ENCODE data around the gene RTN4IP1. TPM values are rescaled to one million over a fixed set of nuclear protein-coding genes. Genes with fewer than 3 reads are reported as not detected.
"Not testable (repeated sequence)": the region's sequence is repeated elsewhere in the genome, so short reads cannot be mapped to it uniquely, and the experiment has no call there.

Gene RTN4IP1
- total RNA-seq, 1 experiment from 2014 or later: 14.8 TPM

DNA sequence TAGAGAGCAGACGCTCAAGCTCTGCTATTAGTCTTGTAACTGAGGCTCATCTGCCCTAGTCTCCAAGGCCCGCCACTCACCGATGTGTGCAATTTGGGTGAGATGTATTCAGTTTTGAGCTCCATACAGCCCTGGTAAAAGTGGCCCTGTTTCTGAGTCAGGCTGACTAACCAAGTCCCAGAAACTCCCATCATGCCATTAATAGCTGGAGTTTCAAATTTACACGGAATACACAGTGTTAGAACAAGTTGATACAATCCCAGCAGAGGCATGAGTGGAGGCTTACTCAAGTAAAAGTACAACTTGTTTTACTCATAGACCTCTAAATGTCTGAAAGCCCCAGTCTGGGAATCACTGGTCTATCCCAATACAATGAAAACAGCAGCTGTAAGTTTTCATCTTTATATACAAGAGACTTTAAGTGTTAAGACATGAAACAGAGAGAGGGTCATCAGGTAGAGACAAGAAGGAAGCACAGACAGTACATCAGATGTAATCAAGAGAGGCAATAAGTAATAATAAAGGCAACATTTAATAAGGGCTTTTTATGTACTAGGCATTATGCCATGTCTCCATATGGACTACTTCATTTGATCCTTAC, 42.4 kb downstream of the RTN4IP1 start:
- no peak for DNase-seq (ENCODE audit: extremely low read depth, low read depth)

GRCh38 chr6:106581468-106581867, 47.8 kb downstream of the RTN4IP1 start:
- no peak for DNase-seq (ENCODE audit: extremely low read depth, low read depth)

- no peak for DNase-seq (ENCODE audit: extremely low read depth, low read depth)
These were observed 50.0 kb downstream of the RTN4IP1 start for GRCh38 chr6:106579281-106579680.

DNA sequence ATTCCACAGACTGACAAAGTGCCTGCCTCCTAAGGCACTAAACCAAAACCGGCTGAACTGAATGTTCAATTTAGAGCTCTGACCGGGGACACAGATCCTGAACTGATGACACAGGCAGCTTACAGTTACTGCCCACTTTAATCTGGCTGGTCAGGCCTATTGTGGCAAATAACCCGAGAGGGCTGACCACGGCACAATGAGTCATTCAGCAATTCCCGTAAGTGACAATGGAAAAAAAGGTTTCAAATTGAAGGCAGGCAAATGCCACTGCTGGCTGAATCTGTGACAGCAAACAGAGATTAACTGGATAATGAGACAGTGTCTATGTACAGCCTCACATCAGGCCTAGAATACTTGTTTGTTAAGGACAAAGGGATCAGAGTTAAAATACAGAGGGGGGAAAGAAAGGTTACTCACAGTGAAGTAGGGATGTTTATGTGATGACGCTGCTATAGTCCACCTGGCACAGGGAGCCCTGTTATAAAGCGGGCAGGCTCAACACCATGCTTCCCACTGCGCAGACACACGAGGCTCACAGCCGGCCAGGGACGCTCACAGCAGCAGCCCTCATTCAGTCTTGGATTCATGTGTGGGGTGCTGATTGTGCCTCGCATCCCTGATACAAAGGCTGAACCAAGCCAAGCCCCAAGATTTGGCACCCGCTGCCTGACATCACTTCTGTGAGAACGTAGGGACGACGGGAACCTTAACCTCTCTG, 54.4 kb downstream of the RTN4IP1 start:
- no peak for DNase-seq (ENCODE audit: extremely low read depth, low read depth)

DNA sequence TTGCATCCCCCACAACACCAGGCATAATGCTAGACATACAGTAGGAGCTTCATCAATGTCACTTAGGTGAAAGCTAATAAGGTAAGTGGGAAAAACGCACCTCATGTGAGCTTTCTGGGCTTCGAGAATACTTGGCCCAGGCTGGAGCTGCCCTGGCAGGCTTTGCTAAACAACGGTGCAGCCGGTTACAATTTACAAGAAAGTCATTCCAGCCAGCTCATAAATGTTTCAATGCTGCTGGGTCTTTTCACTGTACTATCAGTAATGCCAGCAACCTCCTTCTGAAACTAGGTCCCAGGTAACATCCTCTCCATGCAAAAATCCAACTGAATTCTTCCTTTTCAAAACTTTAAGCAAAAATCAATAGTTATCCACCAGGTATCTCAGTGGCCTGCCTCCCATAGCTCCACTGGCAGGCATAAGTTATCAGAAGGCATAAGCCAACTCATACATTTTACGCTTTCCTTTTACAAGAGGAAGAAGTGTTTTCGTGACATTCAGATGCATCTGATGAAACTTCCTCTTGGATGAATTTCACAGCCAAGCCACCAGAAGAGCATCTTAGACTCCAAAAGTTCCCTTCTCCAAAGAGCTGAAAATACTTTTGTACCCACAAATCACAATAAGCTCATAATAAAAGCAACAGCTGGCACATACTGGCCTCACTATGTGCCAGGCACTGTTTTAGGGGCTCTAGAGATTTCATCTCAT, 56.3 kb downstream of the RTN4IP1 start:
- no peak for DNase-seq (ENCODE audit: extremely low read depth, low read depth)

- DNase-seq (ENCODE audit: extremely low read depth, low read depth): no peak
These were observed 56.9 kb downstream of the RTN4IP1 start for GRCh38 chr6:106572436-106572835.

GRCh38 chr6:106569428-106569827, 59.9 kb downstream of the RTN4IP1 start:
- no peak for DNase-seq (ENCODE audit: extremely low read depth, low read depth)

GRCh38 chr6:106568530-106568929, 60.8 kb downstream of the RTN4IP1 start:
- DNase-seq (ENCODE audit: extremely low read depth, low read depth): no peak

- DNase-seq (ENCODE audit: extremely low read depth, low read depth): no peak
These were observed 64.8 kb downstream of the RTN4IP1 start for GRCh38 chr6:106564476-106564875.

- no peak for DNase-seq (ENCODE audit: extremely low read depth, low read depth)
These were observed 65.7 kb downstream of the RTN4IP1 start for GRCh38 chr6:106563614-106564013.

GRCh38 chr6:106561686-106562405, 67.5 kb downstream of the RTN4IP1 start:
- DNase-seq (ENCODE audit: extremely low read depth, low read depth): no peak

DNA sequence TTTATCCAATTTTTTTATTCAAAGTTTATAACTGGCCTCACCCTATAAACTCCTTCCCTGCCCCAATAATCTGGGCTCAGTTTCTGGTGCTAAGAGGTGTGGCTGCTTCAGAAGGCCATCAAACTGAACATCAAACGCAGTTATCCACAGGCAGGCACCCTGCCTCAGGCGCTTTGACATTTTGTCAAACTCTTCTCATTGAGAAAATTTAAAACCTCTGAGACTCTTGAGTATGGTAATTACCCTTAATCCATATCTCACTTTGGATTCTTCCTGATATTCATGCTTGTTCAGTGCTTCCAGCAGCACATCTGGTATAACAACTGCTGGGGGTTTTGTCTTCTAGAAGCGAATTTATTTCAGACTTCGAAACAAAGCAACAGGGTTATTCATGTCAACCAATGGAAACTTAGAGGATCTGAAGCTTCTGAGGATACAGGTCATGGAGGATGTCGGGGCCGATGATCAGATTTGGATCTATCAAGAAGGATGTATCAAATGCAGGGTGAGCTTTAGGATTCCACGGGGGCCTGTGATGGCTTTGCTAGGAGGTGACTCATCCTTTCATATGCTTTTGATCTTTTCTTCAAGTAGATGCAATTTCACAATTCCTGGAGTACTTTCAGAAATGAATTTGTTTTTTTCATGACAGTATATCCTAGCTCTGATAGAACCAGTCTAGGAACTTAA, 68.2 kb downstream of the RTN4IP1 start:
- peak; percentile 11 for DNase-seq (ENCODE audit: extremely low read depth, low read depth)

DNA sequence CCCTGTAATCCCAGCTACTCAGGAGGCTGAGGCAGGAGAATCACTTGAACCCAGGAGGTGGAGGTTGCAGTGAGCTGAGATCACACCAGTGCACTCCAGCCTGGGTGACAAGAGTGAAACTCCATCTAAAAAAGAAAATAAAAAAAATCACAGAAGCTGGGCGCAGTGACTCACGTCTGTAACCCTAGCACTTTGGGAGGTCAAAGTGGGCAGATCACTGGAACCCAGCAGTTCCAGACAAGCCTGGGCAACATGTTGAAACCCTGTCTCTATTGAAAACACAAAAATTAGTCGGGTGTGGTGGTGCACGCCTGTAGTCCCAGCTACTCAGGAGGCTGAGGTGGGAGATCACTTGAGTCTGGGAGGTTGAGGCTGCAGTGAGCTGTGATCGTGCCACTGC, 69.6 kb downstream of the RTN4IP1 start:
- DNase-seq (ENCODE audit: extremely low read depth, low read depth): not testable (repeated sequence)

DNA sequence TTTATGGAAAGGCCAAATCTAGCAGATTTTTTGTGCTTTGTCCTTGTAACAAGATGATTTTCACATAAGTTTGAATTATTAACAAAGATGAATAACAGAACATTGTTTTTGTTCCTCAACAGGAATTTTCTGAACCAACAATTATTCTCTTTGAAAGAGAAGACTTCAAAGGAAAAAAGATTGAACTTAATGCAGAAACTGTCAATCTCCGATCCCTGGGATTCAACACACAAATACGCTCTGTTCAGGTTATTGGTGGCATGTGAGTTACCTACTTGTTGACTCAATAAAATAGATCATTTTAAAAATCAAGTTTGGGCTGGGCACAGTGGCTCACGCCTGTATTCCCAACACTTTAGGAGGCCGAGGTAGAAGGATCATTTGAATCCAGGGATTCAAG, 70.9 kb downstream of the RTN4IP1 start:
- DNase-seq (ENCODE audit: extremely low read depth, low read depth): no peak

DNA sequence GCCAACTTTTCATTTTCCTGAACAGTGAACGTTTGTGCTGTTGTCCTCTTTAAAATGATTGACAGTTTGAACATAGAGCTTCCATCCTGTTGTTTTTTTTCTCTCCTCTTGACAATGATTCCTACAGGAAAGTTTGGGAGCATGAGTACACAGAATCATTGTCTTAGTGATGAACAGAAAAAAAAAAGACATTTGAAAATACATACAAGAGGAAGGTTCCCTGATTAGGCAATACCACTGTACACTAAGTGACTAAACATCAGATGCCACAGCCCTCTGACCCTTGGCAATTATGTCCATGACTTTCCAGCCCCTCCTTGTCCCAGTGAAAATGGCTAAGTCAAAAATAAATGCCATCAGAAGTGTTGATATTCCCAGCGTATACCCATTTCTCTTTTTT, 71.5 kb downstream of the RTN4IP1 start:
- no peak for DNase-seq (ENCODE audit: extremely low read depth, low read depth)

DNA sequence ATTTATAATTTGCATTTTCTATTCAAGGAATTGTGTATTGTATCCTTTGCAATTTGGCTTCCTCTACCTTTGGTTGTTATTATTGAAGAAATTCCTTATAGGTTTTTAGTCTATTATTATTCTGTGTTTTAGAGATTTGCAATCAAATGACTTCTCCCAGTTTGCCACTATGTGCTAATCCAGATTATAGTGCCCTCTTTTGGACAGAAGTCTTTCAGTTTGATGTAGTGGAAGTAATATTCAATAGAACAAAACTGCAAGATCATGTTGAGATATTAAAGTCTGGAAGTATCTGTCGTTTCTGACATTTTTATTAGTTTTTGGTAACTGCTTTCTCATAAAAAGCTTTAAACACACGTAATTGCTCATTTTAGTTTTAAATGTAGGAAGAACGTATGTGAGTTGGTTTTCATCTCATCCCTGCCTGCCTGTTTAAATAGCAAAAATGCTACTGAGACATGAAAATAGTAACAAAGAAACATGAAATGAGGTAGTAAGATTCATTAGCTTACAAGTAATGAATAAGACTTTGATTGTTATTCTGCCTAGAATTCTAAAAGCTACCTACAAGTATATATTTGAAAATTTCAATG, 72.8 kb downstream of the RTN4IP1 start:
- no peak for DNase-seq (ENCODE audit: extremely low read depth, low read depth)

DNA sequence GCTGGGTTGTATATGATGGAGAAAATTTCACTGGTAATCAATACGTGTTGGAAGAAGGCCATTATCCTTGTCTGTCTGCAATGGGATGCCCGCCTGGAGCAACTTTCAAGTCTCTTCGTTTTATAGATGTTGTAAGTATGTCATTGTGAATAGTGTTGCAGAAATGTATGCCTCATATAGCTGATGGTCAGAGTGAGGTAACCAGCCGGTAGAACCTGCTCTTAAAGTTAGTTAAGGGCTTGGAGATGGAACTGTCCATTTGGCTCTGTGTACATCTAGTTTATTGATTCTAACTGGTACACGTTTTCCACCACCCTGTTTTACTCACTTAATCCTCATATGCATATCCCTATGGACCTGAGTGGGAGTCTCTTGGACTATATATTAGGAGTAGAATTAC, 73.5 kb downstream of the RTN4IP1 start:
- no peak for DNase-seq (ENCODE audit: extremely low read depth, low read depth)

- DNase-seq (ENCODE audit: extremely low read depth, low read depth): no peak
These were observed 75.9 kb downstream of the RTN4IP1 start for GRCh38 chr6:106553440-106553839.

DNA sequence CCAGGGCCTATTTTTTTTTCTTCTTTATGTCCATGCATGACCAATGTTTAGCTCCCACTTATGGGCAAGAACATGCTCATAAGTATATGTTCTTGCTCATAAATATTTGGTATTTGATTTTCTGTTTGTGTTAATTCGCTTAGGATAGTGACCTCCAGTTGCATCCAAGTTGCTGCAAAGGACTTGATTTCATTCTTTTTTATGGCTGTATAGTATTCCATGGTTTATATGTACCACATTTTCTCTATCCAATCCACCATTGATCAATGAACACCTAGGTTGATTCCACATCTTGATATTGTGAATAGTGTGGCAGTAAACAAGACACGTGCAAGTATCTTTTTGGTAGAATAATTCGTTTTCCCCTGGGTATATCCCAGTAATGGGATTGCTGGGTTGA, 78.1 kb downstream of the RTN4IP1 start:
- DNase-seq (ENCODE audit: extremely low read depth, low read depth): no peak

DNA sequence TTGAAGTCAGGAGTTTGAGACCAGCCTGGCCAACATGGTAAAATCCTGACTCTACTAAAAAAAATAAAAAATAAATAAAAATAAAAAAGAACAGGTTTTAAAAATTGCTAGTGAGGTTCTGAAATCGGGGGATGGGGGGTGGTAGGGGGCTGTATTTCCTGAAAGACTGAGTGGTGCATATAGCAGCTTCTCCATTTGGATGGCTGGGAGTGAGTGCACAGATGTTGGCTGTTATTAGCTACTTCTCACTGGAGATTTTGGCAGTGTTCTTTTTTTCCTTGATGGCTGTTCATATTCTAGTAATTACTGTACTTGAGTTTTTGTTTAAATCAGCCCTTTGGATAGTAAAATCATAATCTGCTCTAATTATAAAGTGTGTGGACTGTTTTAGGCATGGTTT, 79.8 kb downstream of the RTN4IP1 start:
- no peak for DNase-seq (ENCODE audit: extremely low read depth, low read depth)
